ENCODE measurements around the gene TRA2B.

The TRA2B gene

DNA sequence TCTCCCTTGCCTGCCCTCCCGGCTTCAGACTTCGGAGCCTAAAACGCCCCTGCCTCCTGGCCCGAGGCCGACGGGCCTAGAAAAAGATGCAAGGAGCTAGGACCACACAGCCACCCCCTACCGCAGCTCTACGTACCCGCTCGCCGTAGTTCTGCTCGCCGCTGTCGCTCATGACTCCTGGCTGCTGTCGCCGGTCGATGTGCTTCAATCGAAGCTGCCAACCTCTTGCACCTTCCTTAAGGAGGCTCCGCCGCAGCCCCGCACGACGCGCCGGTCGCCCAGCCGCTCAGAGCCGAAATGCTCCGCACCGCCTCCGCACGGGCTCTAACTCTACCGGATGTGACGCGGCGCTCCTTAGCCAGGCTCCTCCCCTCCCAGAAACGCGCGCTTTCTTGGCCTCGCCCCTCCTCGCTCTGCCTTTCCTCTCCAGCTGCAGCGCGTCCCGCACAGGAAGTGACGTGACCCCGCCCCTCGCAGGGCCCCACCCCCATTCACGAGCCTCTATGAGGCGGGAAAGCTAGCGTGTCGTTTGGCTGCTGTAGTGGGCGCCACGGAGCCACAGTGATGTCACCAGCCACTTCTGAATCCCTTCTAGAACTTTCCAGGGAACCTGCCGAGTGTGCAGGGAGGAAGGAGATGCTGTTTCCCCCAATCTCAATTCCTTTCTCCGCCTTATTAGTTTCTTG lies at the start of gene TRA2B:
Gene TRA2B (minus strand): TSS at position 326 of the 686 bp plus-strand sequence. CDS start 154 bp downstream, at position 172.
- peak; percentile 98 for DNase-seq

DNA sequence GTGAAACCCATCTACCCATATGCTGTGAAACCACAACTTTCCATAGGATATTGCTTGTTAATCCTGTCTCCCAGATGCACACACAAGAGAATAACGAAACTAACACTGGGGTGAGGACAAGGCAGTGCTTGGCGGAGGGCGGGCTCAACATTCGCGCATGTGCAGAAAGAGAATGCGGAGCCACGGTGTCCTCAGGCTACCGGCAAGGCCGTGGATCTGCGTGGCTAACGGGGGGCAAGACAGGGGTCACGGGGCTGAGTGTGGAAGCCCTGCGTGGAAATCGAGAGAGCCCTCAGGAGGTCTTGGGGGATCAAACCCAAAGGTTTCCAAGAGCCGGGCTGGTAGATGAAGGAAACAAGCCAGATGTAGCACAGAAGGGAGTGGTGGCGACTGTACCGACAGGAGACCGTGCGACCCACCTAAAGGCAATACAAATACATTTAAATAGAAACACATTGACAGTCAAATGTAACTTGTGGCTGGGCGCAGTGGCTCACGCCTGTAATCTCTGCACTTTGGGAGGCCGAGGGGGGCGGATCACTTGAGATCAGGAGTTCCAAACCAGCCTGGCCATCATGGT lies 48.5 kb upstream of the TRA2B start:
- DNase-seq: no peak

GRCh38 chr3:185984203-185984602 lies 46.4 kb upstream of the TRA2B start:
- DNase-seq: no peak

DNA sequence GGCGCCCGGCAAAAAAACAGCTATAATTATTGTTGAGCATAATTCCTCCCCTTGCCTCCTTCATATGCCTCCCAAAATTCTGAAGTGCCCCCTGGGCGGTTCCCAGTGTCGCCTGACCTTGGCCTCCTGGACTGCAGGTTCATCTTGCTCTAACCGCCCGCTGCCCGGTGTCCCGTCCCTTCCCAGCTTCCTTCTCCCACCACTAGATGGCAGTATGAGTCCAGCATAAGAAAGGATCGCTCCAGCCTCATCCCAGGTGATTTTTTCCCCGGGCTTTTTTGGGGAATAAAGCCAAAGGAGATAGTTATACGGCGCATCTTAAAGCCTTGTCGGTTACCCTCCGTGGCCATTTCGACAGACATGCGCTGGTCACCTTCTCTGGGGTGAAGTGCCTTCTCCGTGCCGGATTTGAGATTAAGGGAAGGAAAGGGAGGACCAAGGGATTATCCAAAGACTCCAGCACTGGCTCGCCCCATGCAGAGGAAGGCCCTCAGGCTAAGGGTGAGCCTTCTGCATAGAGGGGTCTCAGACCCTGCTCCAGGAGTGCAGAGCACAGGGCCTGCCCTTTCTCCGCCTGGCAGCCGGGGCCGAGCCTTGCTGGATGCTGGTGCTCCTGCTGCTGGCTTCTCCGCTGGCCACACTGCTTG lies 45.8 kb upstream of the TRA2B start:
- DNase-seq: peak; percentile 66 to 67

DNA sequence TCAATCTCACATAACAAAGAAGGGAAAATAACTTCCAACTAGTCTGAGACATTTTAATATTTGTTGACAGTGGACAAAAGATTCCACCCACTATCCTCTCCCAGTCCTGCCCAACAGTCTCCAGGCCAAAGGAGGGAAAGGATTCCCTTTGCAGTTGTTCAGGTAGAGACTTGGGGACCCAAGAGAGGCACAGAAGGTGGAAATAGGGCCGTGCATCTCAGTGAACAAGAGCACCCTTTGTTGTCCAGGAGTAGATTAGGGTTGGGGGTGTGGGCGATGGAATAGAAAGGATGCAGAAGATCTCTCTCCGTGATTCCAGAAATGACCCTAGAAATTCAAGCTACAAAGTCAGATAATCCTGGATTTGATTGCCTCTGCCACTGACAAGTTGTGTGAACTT lies 44.8 kb upstream of the TRA2B start:
- DNase-seq: no peak

DNA sequence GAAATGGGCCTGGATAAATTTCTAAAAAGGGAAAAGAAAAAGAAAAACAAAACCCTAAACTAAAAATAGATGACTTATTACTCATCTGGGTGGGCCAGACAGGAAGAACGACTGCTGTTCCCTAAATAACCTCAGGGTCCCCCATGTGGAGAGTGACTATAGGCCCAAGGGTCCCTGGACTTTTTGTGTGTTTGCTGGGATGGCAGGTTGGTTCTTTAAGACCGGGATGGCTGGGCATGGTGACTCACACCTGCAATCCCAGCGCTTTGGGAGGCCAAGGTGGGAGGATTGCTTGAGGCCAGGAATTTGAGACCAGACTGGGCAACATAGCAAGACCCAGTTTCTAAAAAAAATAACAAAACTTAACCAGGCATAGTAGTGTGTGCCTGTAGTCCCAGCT lies 43.8 kb upstream of the TRA2B start:
- no peak for DNase-seq

DNA sequence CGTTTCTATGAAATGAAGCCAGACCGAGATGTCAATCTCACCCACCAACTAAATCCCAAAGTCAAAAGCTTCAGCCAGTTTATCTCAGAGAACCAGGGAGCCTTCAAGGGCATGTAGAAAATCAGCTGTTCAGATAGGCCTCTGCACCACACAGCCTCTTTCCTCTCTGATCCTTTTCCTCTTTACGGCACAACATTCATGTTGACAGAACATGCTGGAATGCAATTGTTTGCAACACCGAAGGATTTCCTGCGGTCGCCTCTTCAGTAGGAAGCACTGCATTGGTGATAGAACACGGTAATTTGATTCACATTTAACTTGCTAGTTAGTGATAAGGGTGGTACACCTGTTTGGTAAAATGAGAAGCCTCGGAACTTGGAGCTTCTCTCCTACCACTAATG lies 41.9 kb upstream of the TRA2B start:
- DNase-seq: no peak

DNA sequence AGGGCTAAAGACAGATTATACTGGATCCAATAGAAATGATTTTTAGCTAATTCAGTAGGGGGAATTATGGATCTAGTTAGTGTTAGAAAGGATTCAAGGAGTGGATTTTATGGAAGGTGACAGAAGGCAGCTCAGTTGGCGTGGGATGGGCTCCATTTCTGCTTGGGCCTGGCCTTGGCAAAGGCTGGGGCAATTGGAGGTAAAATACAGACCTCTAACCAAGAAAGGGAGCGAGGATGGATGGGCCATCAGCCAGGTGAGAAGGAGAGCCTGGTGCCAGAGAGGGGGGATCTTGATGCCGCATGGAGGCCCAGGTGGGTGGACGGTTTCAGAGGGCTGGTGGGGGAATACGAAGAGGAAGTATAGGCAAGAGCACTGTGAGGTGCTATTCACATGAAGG lies 40.7 kb upstream of the TRA2B start:
- DNase-seq: no peak

DNA sequence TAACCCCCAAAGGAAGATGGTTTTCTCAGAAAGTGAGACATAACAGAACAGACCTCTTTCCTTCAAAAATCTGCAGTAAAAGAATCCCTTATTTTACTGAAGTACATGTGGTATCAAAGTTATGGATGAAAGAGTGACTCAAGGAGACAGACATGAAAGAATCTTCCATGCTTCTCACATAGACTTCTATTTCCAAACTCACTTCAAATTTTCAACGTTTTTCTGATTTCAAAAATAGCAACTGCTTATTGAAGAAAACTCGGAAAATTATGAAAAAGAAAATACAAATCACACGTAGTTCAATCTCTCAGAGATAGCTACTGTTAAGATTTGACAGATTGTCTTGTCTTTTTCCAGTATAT lies 39.8 kb upstream of the TRA2B start:
- no peak for DNase-seq

GRCh38 chr3:185976977-185977678 lies 39.3 kb upstream of the TRA2B start:
- peak; percentile 81 to 83 for DNase-seq

GRCh38 chr3:185976100-185976499 lies 38.3 kb upstream of the TRA2B start:
- no peak for DNase-seq

DNA sequence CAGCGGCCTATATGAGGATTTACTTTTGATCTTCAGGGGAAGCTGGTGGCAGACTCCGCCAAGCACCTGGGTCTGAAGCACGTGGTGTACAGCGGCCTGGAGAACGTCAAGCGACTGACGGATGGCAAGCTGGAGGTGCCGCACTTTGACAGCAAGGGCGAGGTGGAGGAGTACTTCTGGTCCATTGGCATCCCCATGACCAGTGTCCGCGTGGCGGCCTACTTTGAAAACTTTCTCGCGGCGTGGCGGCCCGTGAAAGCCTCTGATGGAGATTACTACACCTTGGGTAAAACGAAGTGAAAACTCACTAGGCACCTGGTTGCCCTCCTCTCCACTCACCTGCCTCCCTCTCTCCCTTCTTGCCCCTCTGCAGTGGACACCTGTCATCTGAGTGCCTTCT lies 33.8 kb upstream of the TRA2B start:
- no peak for DNase-seq

GRCh38 chr3:185968168-185968567 lies 30.4 kb upstream of the TRA2B start:
- no peak for DNase-seq

GRCh38 chr3:185966655-185967054 lies 28.8 kb upstream of the TRA2B start:
- DNase-seq: no peak

DNA sequence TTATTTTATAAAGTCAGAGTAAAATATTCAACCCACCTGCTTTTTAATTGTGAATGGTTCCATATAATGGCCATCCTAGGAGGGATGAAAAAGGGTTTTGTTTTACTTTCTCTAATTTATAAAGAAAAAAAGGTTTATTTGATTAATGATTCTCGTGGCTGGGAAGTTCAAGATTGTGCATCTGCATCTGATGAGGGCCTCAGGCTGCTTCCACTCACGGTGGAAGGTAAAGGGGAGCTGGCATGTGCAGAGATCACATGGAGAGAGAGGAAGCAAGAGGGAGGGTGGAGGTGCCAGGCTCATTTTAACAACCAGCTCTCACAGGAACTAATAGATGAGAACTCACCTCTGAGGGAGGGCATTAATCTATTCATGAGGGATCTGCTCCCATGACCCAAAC lies 27.7 kb upstream of the TRA2B start:
- no peak for DNase-seq

- no peak for DNase-seq
Observed at GRCh38 chr3:185961675-185962232, 23.9 kb upstream of the TRA2B start.

DNA sequence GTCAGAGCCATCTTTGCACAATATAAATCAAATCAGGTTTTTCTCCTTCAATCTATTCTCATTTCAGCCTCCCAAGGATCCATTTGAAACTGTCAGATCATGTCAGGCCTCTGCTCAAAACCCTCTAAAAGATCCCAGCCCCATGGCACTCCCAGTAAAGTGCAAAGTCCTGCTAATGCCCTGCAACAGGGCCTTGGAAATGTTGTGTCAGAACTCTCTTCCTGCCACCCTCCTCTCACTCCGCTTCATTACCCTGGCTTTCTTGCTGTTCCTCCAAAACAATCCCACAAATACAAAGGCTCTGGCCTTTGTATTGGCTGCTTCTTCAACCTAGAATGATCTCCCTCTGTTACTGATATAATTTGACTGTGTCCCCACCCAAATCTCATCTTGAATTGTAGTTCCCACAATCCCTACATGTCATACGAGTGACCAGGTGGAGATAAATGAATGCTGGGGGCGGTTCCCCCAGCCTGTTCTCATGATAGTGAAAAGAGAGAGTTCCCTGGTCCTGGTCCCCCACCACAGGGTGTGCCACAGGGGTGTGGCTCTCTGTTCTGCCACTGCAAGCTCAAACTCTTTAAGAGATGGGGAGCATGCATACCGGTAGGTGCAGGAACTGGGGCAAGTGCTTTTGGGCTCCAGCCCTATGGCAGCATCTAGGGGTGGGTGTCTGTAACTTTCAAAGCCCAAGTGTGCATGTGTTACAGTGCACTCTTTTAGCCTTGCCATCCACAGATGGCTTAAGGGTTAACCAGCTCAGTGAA lies 22.9 kb upstream of the TRA2B start:
- DNase-seq: no peak

DNA sequence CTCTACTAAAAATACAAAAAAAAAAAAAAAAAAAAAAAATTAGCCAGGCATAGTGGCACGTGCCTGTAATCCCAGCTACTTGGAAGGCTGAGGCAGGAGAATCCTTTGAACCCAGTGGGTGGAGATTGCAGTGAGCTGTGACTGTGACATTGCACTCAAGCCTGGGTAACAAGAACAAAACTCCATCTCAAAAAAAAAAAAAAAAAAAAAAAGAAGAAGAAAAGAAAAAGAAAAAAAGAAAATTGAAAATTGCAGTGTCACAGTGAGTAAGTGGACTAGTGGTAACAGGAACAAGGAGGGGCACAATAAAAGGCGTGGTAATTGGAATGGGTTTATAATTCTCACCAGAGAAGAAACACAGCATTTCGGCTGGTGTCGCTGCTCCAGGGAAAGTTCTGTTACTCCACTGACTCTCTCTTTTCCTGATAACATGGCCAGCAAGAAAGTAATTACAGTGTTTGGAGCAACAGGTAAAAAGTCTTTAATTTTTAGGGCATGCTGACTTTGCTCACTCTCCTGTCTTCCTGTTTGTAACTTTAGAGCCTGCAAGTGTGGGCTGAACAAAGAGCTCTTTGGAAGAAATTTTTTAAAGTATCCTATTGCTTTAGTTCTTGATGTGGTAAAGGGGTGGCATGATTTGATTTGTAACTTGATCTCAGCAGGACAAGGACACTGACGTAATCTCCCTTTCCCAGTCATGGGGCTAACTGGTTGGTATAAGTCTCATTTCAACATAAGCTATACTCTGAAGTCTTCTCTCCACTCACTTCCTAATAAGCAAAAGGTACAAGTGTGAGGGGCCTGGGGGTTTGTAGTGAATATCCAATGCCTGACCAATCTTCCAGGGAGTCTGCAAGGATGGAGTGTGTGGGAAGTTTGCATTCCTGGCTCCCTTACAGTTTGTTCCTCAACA lies 22.1 kb upstream of the TRA2B start:
- peak; percentile 31 to 41 for DNase-seq

GRCh38 chr3:185958626-185959025 lies 20.8 kb upstream of the TRA2B start:
- DNase-seq: no peak

GRCh38 chr3:185956244-185956643 lies 18.4 kb upstream of the TRA2B start:
- DNase-seq: no peak

GRCh38 chr3:185954366-185954723 lies 16.5 kb upstream of the TRA2B start:
- DNase-seq: no peak

- DNase-seq: no peak
Observed at GRCh38 chr3:185950728-185951127, 12.9 kb upstream of the TRA2B start.
